OCI-M2 (cell line): Measurements from ENCODE around the gene ABHD13.
"Not testable (repeated sequence)": the region's sequence is repeated elsewhere in the genome, so short reads cannot be mapped to it uniquely, and the experiment has no call there.

Source experiments
- DNase-seq: peaks from one replicate; lab custom pipeline; 2025; ENCODE audit not compliant: unreplicated experiment; lab: John Stamatoyannopoulos, UW

ABHD13 gene

GRCh38 chr13:108223687-108224503 lies 5.7 kb downstream of the ABHD13 start:
- DNase-seq = no peak

DNA sequence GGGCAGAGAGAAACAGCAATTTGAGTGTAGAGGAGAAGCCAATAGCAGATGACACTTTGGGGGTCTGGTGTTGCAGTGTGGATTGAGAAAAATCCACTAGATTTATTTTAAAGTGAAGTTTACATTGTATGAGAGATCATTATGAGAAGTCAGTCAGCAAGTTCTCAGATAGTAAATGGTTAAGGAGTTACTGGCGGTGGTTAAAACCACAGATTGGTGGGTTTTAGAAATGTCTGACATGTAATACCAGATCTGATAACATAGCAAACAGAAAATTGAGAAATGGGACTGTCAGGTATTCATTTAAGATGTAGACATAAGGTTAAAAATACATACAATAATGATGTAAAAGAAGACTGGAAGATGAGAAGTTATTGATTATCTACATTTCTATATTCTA lies 7.2 kb downstream of the ABHD13 start:
- no peak for DNase-seq

DNA sequence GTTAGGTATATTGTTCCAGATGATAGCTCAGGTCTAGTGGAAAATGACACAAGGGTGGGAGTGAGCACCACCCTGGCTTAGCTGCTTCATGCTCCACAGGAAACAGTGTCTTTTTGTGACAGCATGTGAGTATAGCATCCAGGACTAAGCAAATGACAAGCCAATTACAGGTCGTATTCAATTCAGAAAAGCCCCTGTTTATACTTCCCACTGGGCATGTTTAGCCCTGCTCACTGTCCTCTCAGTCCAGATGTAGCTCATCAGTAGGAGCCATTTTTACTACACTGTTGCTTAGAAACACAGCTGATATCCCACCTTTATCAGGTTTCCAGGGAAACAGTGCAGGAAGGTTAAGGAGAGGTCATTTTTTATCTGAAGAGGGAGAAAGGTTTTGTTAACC lies 8.0 kb downstream of the ABHD13 start:
- DNase-seq = no peak

GRCh38 chr13:108227651-108228272 lies 9.6 kb downstream of the ABHD13 start:
- no peak for DNase-seq

GRCh38 chr13:108230377-108230776 lies 12.2 kb downstream of the ABHD13 start:
- DNase-seq = no peak

- DNase-seq = no peak
Measured at GRCh38 chr13:108249150-108249549, 31.0 kb downstream of the ABHD13 start.

DNA sequence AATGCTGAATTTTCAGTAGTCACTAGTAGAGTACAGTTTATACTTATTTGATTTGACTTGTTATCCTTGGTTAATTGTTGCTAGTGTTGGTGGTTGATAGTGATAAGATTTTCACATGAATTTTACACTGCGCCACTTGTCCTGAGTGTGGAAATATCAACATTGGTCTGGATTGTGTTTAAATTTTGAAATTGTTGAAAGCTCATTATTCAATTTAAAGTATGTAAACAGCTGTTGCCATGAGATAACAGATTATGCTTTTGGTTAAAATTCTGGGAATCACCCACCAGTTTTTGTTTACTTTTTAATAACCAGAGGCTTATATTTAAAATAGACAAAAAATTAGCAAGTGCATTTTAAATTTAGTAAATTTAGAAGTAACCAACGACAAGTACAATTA lies 39.1 kb downstream of the ABHD13 start:
- no peak for DNase-seq

DNA sequence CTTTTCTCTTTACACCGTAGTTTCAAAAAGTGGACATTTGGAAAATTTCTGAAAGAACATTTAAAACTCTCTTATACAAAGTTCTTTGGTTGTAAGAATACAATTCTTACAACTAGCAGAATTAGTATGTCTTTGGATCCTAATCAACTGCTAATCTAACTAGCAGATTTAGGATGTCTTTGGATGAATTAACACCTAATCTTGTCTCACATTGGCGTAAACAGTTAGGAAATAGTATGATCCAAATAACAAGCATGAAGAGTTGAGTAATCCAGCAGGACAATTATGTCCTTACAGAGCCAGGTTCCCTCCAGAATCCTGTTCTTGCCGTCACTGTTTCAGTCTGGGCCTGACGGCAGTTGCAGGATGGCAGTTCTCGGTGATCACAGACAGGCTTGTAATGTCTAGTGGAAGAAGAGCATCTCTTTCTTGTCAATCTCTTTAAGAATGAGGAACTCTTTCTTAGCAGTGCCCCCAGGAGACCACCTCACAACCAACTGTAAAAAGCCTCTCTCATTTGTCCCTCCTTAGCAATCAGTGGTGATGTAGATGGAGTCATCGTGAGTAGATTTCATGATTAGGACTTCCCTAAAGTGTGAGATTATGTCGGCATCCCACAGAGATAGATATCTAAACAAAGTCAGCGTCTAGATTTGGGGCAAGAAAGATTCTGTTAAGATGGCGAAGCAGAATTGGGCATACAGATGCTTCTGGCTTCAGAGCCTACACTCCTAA lies 45.6 kb downstream of the ABHD13 start:
- no peak for DNase-seq

DNA sequence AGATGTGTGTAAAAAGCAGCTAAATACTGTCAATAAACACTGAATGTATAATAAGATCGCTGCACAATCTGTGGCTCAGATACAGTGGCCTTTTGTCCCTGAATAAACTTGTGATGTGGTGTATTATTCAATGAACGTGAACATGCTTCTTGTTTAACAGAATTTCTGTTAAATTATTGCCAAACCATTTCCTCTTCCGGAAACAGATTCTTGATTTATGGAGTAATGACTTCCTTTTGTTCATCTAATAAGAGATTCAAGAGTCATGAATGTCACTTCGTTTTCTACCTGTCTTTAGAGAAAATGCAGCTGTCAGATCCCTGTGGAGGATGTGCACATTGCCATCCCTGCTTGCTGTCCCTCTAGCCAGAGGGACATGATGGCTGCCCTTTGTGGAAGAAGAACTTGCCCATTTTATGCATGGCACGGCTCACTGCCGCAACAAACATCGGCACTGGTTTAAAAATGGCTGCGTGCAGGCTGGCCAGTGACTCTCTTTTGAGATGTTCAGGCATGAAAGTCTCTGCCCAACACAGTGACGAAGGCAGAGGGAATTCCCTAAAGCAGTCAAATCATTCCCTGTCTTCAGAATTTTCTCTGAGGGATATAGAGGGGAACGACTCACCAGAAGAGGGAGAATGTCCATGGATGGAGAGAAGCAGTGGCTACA lies 48.3 kb downstream of the ABHD13 start:
- no peak for DNase-seq

DNA sequence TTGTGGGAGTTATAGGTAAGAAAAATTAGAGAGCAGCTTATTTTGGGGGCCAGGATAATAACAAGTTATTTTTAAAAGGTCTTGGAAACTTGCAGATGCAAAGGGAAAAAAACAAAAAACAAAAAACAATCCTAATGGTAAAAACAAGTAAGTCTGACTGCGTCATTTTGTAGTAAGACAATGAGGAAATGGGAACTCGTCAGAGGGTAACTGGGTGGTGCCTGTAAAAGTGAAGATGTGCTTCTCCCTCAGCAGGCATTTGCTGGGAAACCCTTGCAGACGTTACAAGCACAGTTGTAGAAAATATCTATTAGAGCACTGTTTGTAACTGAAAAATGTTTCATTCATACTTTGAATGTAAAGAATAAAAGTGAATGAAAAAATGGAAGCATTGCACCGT lies 49.2 kb downstream of the ABHD13 start:
- no peak for DNase-seq

GRCh38 chr13:108267855-108268254 lies 49.7 kb downstream of the ABHD13 start:
- DNase-seq = not testable (repeated sequence)

GRCh38 chr13:108268466-108269112 lies 50.4 kb downstream of the ABHD13 start:
- DNase-seq = no peak

GRCh38 chr13:108269601-108270328 lies 51.6 kb downstream of the ABHD13 start, which contains the start of gene TNFSF13B:
Gene TNFSF13B (plus strand): TSS chr13:108269718. CDS start chr13:108269896, 178 bp downstream.
- no peak for DNase-seq

DNA sequence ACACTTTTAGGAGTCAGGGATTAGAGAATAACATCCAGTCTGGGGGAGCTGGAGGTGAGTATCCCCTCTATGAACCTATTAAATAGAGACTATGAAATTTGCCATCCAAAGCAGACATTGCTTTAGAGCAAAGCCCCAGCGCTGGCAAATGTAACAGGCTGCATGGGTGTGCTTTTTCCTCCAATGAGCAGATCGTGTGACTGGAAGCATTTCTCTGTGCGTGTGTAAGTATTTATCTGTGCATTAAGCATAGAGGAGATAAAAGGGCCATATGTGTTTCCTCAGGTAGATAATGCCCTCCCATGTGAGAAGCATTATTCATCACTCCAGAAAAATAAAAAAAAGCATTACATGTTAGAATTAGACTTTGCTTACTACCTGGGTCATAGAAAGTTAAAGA lies 52.2 kb downstream of the ABHD13 start:
- DNase-seq = no peak

DNA sequence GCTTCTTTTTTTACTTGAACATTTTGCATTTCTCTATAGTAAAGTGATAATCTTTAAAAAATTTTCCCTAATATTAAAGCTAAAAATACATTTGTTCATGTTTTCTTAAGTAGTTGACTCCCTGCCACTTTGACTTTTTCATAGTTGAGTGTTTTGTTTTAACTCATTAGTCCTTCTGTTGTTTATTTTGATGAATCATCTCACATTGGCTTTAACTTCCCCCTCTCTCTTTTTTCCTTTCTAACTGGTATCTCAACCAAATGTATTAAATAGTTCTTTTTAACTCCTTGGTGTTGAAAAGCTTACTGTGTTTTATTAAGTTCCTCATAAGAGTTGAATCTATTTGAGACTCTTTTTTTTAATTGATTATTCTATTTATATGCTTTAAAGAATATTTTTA lies 54.1 kb downstream of the ABHD13 start:
- no peak for DNase-seq

DNA sequence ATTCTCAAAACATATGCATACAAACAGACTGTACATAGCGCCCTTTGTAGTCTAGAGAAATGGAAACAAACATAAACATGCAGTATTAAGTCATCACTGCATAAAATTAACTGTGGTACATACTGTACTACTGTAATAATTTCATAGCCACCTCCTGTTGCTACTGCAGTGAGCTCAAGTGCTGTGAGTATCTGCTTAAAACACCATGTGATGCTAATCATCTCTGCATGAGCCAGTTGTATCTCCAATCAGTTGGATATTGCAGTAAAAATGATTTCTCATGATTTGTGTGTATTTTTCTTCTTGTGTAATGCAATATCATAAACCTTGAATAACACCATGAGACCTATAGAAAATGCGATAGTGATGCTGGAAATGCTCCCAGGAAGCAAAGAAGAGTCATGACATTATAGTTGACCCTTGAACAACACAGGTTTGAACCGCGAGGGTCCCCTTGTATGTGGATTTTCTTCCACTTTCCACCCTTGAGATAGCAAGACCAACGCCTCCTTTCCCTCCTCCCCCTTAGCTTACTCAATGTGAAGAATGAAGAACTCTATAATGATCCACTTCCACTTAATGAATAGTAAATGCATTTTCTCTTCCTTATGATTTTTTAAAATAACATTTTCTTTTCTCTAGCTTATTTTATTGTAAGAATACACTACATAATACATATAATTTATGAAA lies 55.4 kb downstream of the ABHD13 start:
- no peak for DNase-seq

DNA sequence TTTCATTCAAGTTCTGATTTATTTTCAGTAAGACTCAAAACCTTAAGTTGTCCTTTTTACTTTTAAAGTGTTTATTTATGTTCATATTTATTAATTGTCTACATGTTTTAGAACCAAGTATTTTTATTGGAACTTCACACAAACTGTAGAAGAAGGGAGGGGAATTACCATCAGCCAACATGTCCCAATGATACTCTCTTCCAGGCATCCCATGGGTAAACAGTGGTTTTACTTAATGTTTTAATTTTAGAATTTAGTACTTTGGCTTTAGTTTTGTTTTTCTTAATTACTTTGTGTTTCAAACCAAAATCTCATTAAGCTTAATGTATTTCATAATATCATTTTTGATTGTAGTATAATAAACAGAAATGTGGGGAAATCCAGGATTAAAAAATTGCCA lies 56.5 kb downstream of the ABHD13 start:
- no peak for DNase-seq

DNA sequence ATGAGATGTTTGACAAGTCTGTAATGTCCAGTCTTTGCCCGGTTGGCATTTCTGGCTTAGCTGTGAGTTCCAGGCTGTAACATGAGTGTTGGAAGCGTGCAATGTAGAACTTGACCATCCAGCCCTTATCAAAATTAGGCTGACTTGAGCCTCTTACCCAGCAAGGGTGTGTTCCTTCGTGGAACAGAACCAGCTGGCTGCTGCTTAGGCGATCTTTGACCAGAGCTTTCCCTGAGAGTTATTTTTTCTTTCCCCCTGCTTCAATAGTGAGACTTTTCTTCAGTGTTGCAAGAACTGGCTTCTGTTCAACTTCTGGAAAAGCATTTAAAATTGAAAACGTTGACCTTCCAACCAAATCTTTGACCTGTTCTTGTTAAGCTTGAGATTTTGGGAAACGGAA lies 57.9 kb downstream of the ABHD13 start:
- DNase-seq = no peak

DNA sequence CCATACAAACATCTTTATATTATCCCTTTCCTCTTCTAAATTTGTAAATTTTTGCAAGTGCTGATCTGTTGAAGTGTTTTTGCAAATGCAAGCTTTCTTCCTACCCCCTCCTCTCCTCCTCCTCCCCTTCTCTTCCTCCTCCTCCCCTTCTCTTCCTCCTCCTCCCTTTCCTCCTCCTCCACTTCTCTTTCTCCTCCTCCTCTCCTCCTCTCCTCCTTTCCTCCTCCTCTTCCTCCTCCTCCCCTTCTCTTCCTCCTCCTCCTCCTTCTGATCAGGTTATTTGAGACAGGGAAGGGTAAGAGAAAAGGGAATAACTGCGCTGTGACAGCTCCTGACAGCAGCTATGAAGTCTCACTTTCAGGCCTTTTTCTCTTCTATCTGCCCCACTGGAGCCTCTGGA lies 60.3 kb downstream of the ABHD13 start:
- no peak for DNase-seq

GRCh38 chr13:108281901-108282300 lies 63.7 kb downstream of the ABHD13 start:
- DNase-seq = no peak
